ENCODE data around the gene CCDC127.
"Not testable (repeated sequence)": the region's sequence is repeated elsewhere in the genome, so short reads cannot be mapped to it uniquely, and the experiment has no call there.

CCDC127 gene

DNA sequence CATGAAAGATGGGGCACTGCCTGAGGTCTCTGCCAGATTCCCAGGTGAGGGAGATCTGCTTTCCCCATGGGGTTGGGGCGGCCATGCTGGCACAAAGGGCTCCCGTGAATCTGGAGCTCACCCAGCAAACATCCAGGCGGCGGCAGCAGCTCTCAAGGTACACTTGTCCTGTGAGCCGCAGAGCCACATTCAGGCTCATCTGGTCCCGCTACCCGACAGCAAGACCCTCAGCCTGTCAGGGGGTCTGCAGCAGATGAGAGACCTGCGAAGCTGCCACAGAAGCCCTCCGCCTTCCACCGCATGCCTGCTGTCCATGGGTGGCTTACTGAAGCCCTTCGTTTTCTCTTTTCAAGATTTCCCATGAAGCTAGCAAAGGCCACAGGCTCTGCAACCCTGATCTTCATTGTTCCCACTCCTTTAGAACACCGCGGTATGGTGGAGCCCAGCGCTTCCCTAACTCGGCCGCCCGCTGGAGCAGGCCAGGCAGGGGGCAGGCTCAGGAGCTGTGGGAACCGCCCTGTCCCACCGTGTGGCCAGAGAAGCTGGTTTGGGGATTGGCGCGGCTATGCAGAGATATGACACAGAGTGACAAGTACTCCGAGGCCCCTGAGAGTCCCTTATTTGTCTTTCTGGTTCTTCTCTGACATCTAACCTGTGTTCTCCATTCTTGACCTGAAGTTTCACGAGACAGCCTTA, 17.9 kb downstream of the CCDC127 start:
- H3K27ac Mint-ChIP-seq, result peak overlapping the region in 1 of 2 donors; percentile 54
- no peak overlapping the region for H3K4me3 Mint-ChIP-seq
- ATAC-seq (no peak), DNase-seq (no peak)
- peaks cover 7% of the 10 kb centered on the region for H3K4me1 Mint-ChIP-seq
- H3K9me3 Mint-ChIP-seq, result no peaks in the 10 kb centered on the region
- no peaks in the 10 kb centered on the region for H3K27me3 Mint-ChIP-seq

DNA sequence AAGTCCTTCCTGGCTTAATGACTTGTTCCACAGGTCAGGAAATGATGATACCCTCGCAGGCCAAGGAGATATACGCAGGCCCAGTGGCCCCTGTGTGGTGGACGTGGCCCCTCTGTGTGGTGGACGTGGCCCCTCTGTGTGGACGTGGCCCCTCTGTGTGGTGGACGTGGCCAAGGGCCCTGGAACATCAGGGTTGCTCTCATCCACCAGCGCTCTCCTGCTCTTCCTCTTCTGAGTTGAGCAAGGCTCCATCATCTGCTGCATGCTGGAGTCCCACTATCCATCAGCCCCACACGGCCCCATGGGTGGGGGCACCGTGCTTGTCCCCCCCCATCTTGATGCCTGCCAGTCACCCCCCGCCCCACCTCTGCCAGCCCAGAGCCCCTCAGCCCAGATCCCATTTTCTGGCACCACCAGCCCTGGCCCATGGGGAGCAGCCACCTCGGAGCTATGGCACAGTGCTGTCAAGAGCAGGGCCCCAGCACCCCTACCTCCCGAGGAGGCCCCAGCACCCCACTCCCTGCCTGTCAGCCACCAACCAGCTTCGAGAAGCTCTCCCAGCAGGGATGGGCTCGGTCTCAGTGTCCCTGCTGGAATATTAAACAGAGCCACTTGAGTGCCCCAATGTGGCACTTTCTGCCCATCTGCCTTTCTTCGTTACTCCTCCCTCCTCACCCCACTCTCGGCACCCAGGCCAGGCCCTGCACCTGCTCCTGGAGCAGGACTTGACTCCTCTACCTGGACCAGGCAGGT, 18.6 kb downstream of the CCDC127 start:
- Mint-ChIP-seq H3K27me3 (no peaks in the 10 kb centered on the region), H3K27ac (peak overlapping the region in 1 of 2 donors; percentile 27)

GRCh38 chr5:198516-199196, 19.3 kb downstream of the CCDC127 start:
- no peak for DNase-seq
- H3K4me3 Mint-ChIP-seq, result no peak overlapping the region

More for the DNA sequence above, 18.6 kb downstream of the CCDC127 start:
- peaks cover 7% of the 10 kb centered on the region for H3K4me1 Mint-ChIP-seq
- H3K9me3 Mint-ChIP-seq, result no peaks in the 10 kb centered on the region
- DNase-seq (no peak), ATAC-seq (no peak)
- H3K4me3 Mint-ChIP-seq, result no peak overlapping the region

GRCh38 chr5:197892-198489, 20.0 kb downstream of the CCDC127 start:
- no peaks in the 10 kb centered on the region for H3K9me3 Mint-ChIP-seq
- no peak overlapping the region for H3K4me3 Mint-ChIP-seq
- ATAC-seq, result no peak
- peaks cover 7% of the 10 kb centered on the region for H3K4me1 Mint-ChIP-seq
- H3K27me3 Mint-ChIP-seq, result no peaks in the 10 kb centered on the region
- no peak overlapping the region for H3K27ac Mint-ChIP-seq
- DNase-seq, result no peak

More at GRCh38 chr5:198516-199196, 19.3 kb downstream of the CCDC127 start:
- Mint-ChIP-seq H3K27ac (peak overlapping the region in 1 of 2 donors; percentile 48), H3K27me3 (no peaks in the 10 kb centered on the region), H3K9me3 (no peaks in the 10 kb centered on the region), H3K4me1 (peaks cover 7% of the 10 kb centered on the region)
- ATAC-seq, result no peak

GRCh38 chr5:197031-197430, 20.9 kb downstream of the CCDC127 start:
- not testable (repeated sequence) for DNase-seq, H3K4me3 Mint-ChIP-seq, ATAC-seq, H3K27me3 Mint-ChIP-seq, H3K4me1 Mint-ChIP-seq, H3K27ac Mint-ChIP-seq, H3K9me3 Mint-ChIP-seq

GRCh38 chr5:196350-196749, 21.6 kb downstream of the CCDC127 start:
- H3K4me1 Mint-ChIP-seq, result peaks cover 7% of the 10 kb centered on the region
- no peak for DNase-seq
- H3K9me3 Mint-ChIP-seq, result no peaks in the 10 kb centered on the region
- no peak overlapping the region for H3K4me3 Mint-ChIP-seq
- no peaks in the 10 kb centered on the region for H3K27me3 Mint-ChIP-seq
- H3K27ac Mint-ChIP-seq, result no peak overlapping the region
- ATAC-seq, result peak; percentile 68

GRCh38 chr5:195401-196160, 22.4 kb downstream of the CCDC127 start:
- DNase-seq, result no peak
- H3K9me3 Mint-ChIP-seq, result no peaks in the 10 kb centered on the region
- H3K4me3 Mint-ChIP-seq, result no peak overlapping the region
- H3K27ac Mint-ChIP-seq, result peak overlapping the region in 1 of 2 donors; percentile 22
- no peak for ATAC-seq
- peaks cover 7% of the 10 kb centered on the region for H3K4me1 Mint-ChIP-seq
- no peaks in the 10 kb centered on the region for H3K27me3 Mint-ChIP-seq

- Mint-ChIP-seq H3K4me1 (peaks cover 15% of the 10 kb centered on the region), H3K4me3 (no peak overlapping the region), H3K27me3 (no peaks in the 10 kb centered on the region), H3K27ac (no peak overlapping the region), H3K9me3 (no peaks in the 10 kb centered on the region)
- ATAC-seq (no peak), DNase-seq (no peak)
Measured at GRCh38 chr5:194603-195209, 23.2 kb downstream of the CCDC127 start.

DNA sequence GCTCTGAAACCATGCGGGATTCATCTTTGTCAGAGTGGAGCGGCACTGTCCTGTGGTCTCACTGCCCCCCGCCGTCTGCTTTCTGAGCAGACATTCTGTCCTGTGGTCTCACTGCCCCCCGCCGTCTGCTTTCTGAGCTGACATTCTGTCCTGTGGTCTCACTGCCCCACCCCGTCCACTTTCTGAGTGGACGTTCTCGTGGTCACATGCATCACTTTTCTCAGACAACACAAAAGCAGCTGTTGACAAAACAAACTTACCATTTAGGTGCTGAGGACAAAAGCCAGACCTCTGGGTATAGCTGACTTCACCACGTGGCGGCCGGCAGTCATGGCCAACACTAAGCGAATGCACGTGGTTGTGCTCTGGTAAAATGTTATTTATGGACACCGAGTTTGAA, 23.9 kb downstream of the CCDC127 start:
- H3K9me3 Mint-ChIP-seq, result no peaks in the 10 kb centered on the region
- no peak overlapping the region for H3K27ac Mint-ChIP-seq
- H3K27me3 Mint-ChIP-seq, result no peaks in the 10 kb centered on the region
- DNase-seq (no peak), ATAC-seq (no peak)
- peaks cover 18% of the 10 kb centered on the region for H3K4me1 Mint-ChIP-seq
- H3K4me3 Mint-ChIP-seq, result no peak overlapping the region

GRCh38 chr5:192970-193831, 24.8 kb downstream of the CCDC127 start:
- Mint-ChIP-seq H3K4me3 (no peak overlapping the region), H3K9me3 (no peaks in the 10 kb centered on the region), H3K27me3 (peaks cover 7% of the 10 kb centered on the region), H3K4me1 (peaks cover 27% of the 10 kb centered on the region), H3K27ac (no peak overlapping the region)
- no peak for DNase-seq
- peak; percentile 19 for ATAC-seq

DNA sequence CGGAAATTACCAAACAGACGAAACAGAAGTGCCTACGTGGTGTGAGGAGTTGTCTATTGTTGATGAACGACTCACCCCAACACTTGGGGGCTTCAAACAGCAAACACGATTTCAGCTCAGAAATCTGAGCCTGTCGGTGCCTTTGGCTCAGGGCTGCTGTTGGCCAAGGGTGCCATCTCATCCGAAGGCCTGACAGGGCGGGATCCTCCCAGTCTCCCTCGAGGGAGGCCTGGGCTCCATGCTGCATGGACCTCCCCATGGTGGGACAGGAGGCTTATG, 25.3 kb downstream of the CCDC127 start:
- Mint-ChIP-seq H3K4me3 (no peak overlapping the region), H3K27me3 (peaks cover 8% of the 10 kb centered on the region)
- no peak for ATAC-seq

GRCh38 chr5:191949-192690, 25.8 kb downstream of the CCDC127 start:
- Mint-ChIP-seq H3K4me1 (peaks cover 28% of the 10 kb centered on the region), H3K27me3 (peaks cover 8% of the 10 kb centered on the region), H3K27ac (no peak overlapping the region)

More for the DNA sequence above, 25.3 kb downstream of the CCDC127 start:
- no peak overlapping the region for H3K27ac Mint-ChIP-seq
- H3K9me3 Mint-ChIP-seq, result no peaks in the 10 kb centered on the region
- no peak for DNase-seq
- peaks cover 28% of the 10 kb centered on the region for H3K4me1 Mint-ChIP-seq

GRCh38 chr5:191036-191948, 26.7 kb downstream of the CCDC127 start, which contains the start of gene LRRC14B:
Gene LRRC14B, plus strand, starts transcription at chr5:191495. Its CDS starts 44 bp downstream, at chr5:191539.
- no peaks in the 10 kb centered on the region for H3K9me3 Mint-ChIP-seq
- DNase-seq (peak in 1 of 2 donors; percentile 28), ATAC-seq (peak; percentile 38)
- H3K4me1 Mint-ChIP-seq, result peaks cover 28% of the 10 kb centered on the region
- H3K4me3 Mint-ChIP-seq, result peak within 1 kb of the TSS; percentile 26 to 65
- H3K27ac Mint-ChIP-seq, result peak within 1 kb of the TSS in 1 of 2 donors; percentile 40
- H3K27me3 Mint-ChIP-seq, result peaks cover 8% of the 10 kb centered on the region

More at GRCh38 chr5:191949-192690, 25.8 kb downstream of the CCDC127 start:
- DNase-seq (no peak), ATAC-seq (no peak)
- peak overlapping the region in 1 of 2 donors; percentile 65 for H3K4me3 Mint-ChIP-seq
- no peaks in the 10 kb centered on the region for H3K9me3 Mint-ChIP-seq
